Colonic mucosa (tissue), 4 donors: ENCODE results near the gene CLASP1. TPM values are rescaled to one million over a fixed set of nuclear protein-coding genes. Genes with fewer than 3 reads are reported as not detected.

Experiments used
- DNase-seq: peaks from one replicate; pipeline ENCODE4 v3.0.0-alpha.2; 2020
- H3K27ac ChIP-seq: fragments of 200-600 bp; one replicate; pipeline ENCODE4 v1.8.0; 2021
- H3K27me3 ChIP-seq: fragments of 200-600 bp; one replicate; pipeline ENCODE4 v1.8.0; 2021
- H3K36me3 ChIP-seq: fragments of 200-600 bp; one replicate; pipeline ENCODE4 v1.8.0; 2021
- H3K4me1 ChIP-seq: fragments of 200-600 bp; one replicate; pipeline ENCODE4 v1.8.0; 2021; ENCODE audit warnings: mild to moderate bottlenecking
- H3K4me3 ChIP-seq: fragments of 200-600 bp; one replicate; pipeline ENCODE4 v1.8.0; 2021
- H3K9ac ChIP-seq, 2 donors: one replicate each; pipeline ENCODE4 v1.7.0; 2013; ENCODE audit warnings: control low read depth in 2 of 2, low read depth in 2 of 2, low read length in 2 of 2
- H3K9me3 ChIP-seq: fragments of 200-600 bp; one replicate; pipeline ENCODE4 v1.8.0; 2021
- CTCF ChIP-seq: fragments of 200-600 bp; IDR thresholded peaks from one replicate; pipeline ENCODE4 v1.8.0; 2022; ENCODE audit warnings: antibody characterized with exemption, mild to moderate bottlenecking
- intact Hi-C: fragments of 100-400 bp; cut with DNase I; formaldehyde crosslinking; loops from one replicate; pipeline ENCODE4 v1.14.1; 2022
- total RNA-seq, 2 donors: library from RNA; stranded (reverse); fragmentation: NEBNext Ultra II Directional in 1 of 2; extraction: Animal tissue kit (Norgen Biotek cat#: 25700) in 1 of 2; gene quantifications; one replicate each; pipeline ENCODE4 v1.2.1, GENCODE V29; 2021
- donor health status: healthy.
- donor health status: DM: no; HTN: no; CAD: no.
- donor health status: DM: no; HTN: no; CAD: no.

Gene CLASP1
- total RNA-seq, 2 donors from 2014 or later = 30.3 to 32.3 TPM

GRCh38 chr2:121596221-121597080 is 52.8 kb downstream of the CLASP1 start:
- no peaks in the 10 kb centered on the region for H3K36me3 ChIP-seq
- TF ChIP-seq CTCF = no peak
- DNase-seq = peak; percentile 44
- no peaks in the 10 kb centered on the region for H3K9me3 ChIP-seq
- peak overlapping the region; percentile 31 for H3K27ac ChIP-seq
- H3K4me3 ChIP-seq = no peak overlapping the region
- H3K4me1 ChIP-seq = no peaks in the 10 kb centered on the region
- intact Hi-C loops = loop anchor here (5.0 kb wide), 1 partner anchor 121 kb away; no protein-coding TSS in a partner anchor
- H3K9ac ChIP-seq = peak overlapping the region in 1 of 2 donors; percentile 22
- H3K27me3 ChIP-seq = no peaks in the 10 kb centered on the region

- H3K9me3 ChIP-seq = no peaks in the 10 kb centered on the region
- no peaks in the 10 kb centered on the region for H3K4me1 ChIP-seq
- intact Hi-C loops = loop anchor here (5.0 kb wide), 1 partner anchor 122 kb away; no protein-coding TSS in a partner anchor
- TF ChIP-seq CTCF = no peak
- no peak overlapping the region for H3K9ac ChIP-seq
- H3K27ac ChIP-seq = no peak overlapping the region
- H3K4me3 ChIP-seq = no peak overlapping the region
- no peaks in the 10 kb centered on the region for H3K27me3 ChIP-seq
- no peaks in the 10 kb centered on the region for H3K36me3 ChIP-seq
- no peak for DNase-seq
Measured at GRCh38 chr2:121595012-121595891, 54.0 kb downstream of the CLASP1 start.

GRCh38 chr2:121591199-121591598 is 58.1 kb downstream of the CLASP1 start:
- Histone ChIP-seq H3K9me3 (no peaks in the 10 kb centered on the region), H3K27ac (no peak overlapping the region), H3K4me3 (no peak overlapping the region), H3K27me3 (no peaks in the 10 kb centered on the region), H3K9ac (no peak overlapping the region), H3K36me3 (no peaks in the 10 kb centered on the region), H3K4me1 (no peaks in the 10 kb centered on the region)
- TF ChIP-seq CTCF = no peak
- intact Hi-C loops = no loop called here
- no peak for DNase-seq

- no peaks in the 10 kb centered on the region for H3K9me3 ChIP-seq
- DNase-seq = no peak
- H3K36me3 ChIP-seq = no peaks in the 10 kb centered on the region
- no peak overlapping the region for H3K9ac ChIP-seq
- no peaks in the 10 kb centered on the region for H3K4me1 ChIP-seq
- no peak overlapping the region for H3K27ac ChIP-seq
- no peaks in the 10 kb centered on the region for H3K27me3 ChIP-seq
- no peak overlapping the region for H3K4me3 ChIP-seq
- no peak for TF ChIP-seq CTCF
- intact Hi-C loops = no loop called here
Measured at GRCh38 chr2:121588357-121588756, 60.9 kb downstream of the CLASP1 start.

GRCh38 chr2:121587131-121587530 is 62.1 kb downstream of the CLASP1 start:
- H3K9me3 ChIP-seq = no peaks in the 10 kb centered on the region
- no peak overlapping the region for H3K9ac ChIP-seq
- no peaks in the 10 kb centered on the region for H3K36me3 ChIP-seq
- H3K4me1 ChIP-seq = no peaks in the 10 kb centered on the region
- no peaks in the 10 kb centered on the region for H3K27me3 ChIP-seq
- no peak overlapping the region for H3K4me3 ChIP-seq
- no peak overlapping the region for H3K27ac ChIP-seq
- TF ChIP-seq CTCF = no peak
- intact Hi-C loops = no loop called here
- DNase-seq = no peak
